Natural killer cell (primary cell): ENCODE measurements around the gene KIAA1586. TPM values are rescaled to one million over a fixed set of nuclear protein-coding genes. Genes with fewer than 3 reads are reported as not detected.

ENCODE experiments used
- total RNA-seq, 4 donors: library from RNA; stranded (reverse); fragments of 120-200 nt in 1 of 4; gene quantifications; one replicate each; pipeline versions ENCODE4 v1.2.3 to v1.2.4, GENCODE V29; 2013 to 2022

Gene KIAA1586
- total RNA-seq, 3 donors from 2014 or later (not counting 1 experiment from before 2014, with no cell fraction given): 11.2 to 14.2 (median 12.3) TPM

Other genes with a start within 250 kb of the KIAA1586 start
- gene BEND6, start 91.6 kb upstream of the KIAA1586 start, total RNA-seq: not detected
- 100 to 1,000 TPM; 121 to 131 (median 122) TPM for gene ZNF451, start 43.5 kb downstream of the KIAA1586 start, total RNA-seq
- gene BAG2, start 125.6 kb downstream of the KIAA1586 start, total RNA-seq: 1 to 10 TPM; 2.8 to 3.6 (median 3.2) TPM
- 1 to 10 TPM in 1 of 3 donors, under 1 TPM in 2; 0.31 to 1.3 (median 0.77) TPM for gene RAB23, start 175.6 kb downstream of the KIAA1586 start, total RNA-seq